ENCODE measurements around the gene TMEM190. TPM values are rescaled to one million over a fixed set of nuclear protein-coding genes. Genes with fewer than 3 reads are reported as not detected.
"Not testable (repeated sequence)": the region's sequence is repeated elsewhere in the genome, so short reads cannot be mapped to it uniquely, and the experiment has no call there.

The TMEM190 gene
- total and polyA plus RNA-seq, 7 donors = 0.26 TPM; not detected in 6

GRCh38 chr19:55391702-55392615 lies 15.3 kb downstream of the TMEM190 start:
- Histone ChIP-seq H3K36me3 (peaks cover 16 to 38% (median 18%) of the 10 kb centered on the region in 4 donors), H3K27me3 (no peaks in the 10 kb centered on the region), H3K27ac (no peak overlapping the region), H3K4me1 (peaks cover 0 to 34% (median 31%) of the 10 kb centered on the region in 4 donors), H3K4me3 (no peak overlapping the region), H3K9me3 (no peaks in the 10 kb centered on the region)
- no peak for DNase-seq
- TF ChIP-seq POLR2AphosphoS5 (IDR thresholded peaks at IDR 0.05) (no peak), POLR2A (IDR thresholded peaks at IDR 0.05) (no peak), CTCF (IDR thresholded peaks at IDR 0.05) (no peak), EP300 (IDR thresholded peaks at IDR 0.05) (no peak)
- WGBS, 2 donors = 85 to 87% methylated on average over 18 of the region's 18 CpGs
- intact Hi-C loops (cut with DNase I) = no loop called here

DNA sequence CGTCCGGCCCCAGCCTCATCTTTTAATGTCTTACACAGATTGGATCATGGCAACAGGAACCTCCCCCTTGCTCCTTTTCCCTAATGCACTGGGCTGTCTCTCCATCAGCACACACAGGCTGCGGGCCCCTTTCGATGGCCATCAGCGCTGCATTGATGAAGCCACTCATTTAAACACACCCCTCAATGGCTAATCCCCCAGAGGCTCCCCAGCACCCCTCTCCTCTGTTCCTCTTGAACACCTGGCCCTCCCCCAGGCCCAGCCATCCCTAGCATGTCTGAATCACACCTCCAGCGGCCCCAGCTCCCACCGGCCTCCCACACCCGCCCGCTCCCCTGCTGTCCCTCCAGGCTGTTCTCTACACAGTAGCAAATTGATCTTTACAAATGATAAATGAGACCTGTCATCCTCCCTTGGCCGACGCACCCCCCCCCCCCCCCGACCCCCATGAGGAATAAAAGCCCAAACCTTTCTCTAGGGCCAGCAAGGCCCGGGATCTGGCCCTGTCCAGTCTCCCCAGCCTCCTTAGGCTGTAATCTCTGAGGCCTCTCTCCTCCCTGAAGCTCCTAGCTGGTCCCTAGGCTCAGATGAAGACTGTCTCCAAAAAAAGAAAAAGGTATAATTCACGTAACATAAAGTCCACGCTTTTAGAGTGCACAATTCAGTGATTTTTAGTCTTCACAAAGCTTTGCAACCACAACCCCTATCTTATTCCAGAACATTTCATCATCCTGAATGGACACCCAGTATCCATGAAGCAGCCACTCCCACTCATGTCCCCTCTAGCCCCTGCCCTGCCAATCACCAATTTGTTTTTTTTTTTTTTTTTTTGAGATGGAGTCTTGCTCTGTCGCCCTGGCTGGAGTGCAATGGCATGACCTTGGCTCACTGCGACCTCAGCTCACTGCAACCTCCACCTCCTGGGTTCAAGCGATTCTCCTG lies 16.5 kb downstream of the TMEM190 start:
- 79 to 88% methylated on average over 18 of the region's 18 CpGs for WGBS, 2 donors
- TF ChIP-seq EP300 (IDR thresholded peaks at IDR 0.05) (no peak), CTCF (IDR thresholded peaks at IDR 0.05) (no peak), POLR2AphosphoS5 (IDR thresholded peaks at IDR 0.05) (no peak), POLR2A (IDR thresholded peaks at IDR 0.05) (no peak)
- no peak for DNase-seq
- H3K9me3 ChIP-seq = no peaks in the 10 kb centered on the region
- intact Hi-C loops (cut with DNase I) = no loop called here
- H3K36me3 ChIP-seq = peaks cover 9 to 30% (median 9%) of the 10 kb centered on the region in 4 donors
- H3K4me1 ChIP-seq = peaks cover 0 to 23% (median 20%) of the 10 kb centered on the region in 4 donors
- no peak overlapping the region for H3K4me3 ChIP-seq
- no peak overlapping the region for H3K27ac ChIP-seq
- H3K27me3 ChIP-seq = no peaks in the 10 kb centered on the region

GRCh38 chr19:55398200-55398925 lies 21.7 kb downstream of the TMEM190 start:
- no peak for TF ChIP-seq POLR2AphosphoS5 (IDR thresholded peaks at IDR 0.05)
- no peak for TF ChIP-seq CTCF (IDR thresholded peaks at IDR 0.05)
- no peak for TF ChIP-seq EP300 (IDR thresholded peaks at IDR 0.05)
- Histone ChIP-seq H3K36me3 (peaks cover 17 to 36% (median 24%) of the 10 kb centered on the region in 4 donors), H3K9me3 (no peaks in the 10 kb centered on the region), H3K4me1 (no peaks in the 10 kb centered on the region), H3K27ac (no peak overlapping the region), H3K27me3 (no peaks in the 10 kb centered on the region), H3K4me3 (no peak overlapping the region)
- intact Hi-C loops (cut with DNase I) = no loop called here
- no peak for DNase-seq
- 82% methylated on average over 12 of the region's 12 CpGs for WGBS, 2 donors

- WGBS, 2 donors = 89% methylated on average over 14 of the region's 14 CpGs
- H3K4me3 ChIP-seq = no peak overlapping the region
- H3K4me1 ChIP-seq = peaks cover 0 to 2% (median 2%) of the 10 kb centered on the region in 4 donors
- H3K27ac ChIP-seq = no peak overlapping the region
- no peaks in the 10 kb centered on the region for H3K9me3 ChIP-seq
- no peak for TF ChIP-seq EP300 (IDR thresholded peaks at IDR 0.05)
- no peak for TF ChIP-seq POLR2A (IDR thresholded peaks at IDR 0.05)
- TF ChIP-seq POLR2AphosphoS5 (IDR thresholded peaks at IDR 0.05) = no peak
- intact Hi-C loops (cut with DNase I) = loop anchor here (10.0 kb wide), 1 partner anchor 104 kb away; no protein-coding TSS in a partner anchor
- no peak for DNase-seq
- H3K36me3 ChIP-seq = peaks cover 25 to 49% (median 32%) of the 10 kb centered on the region in 4 donors
- no peaks in the 10 kb centered on the region for H3K27me3 ChIP-seq
Measured at GRCh38 chr19:55400281-55401087, 23.9 kb downstream of the TMEM190 start.

DNA sequence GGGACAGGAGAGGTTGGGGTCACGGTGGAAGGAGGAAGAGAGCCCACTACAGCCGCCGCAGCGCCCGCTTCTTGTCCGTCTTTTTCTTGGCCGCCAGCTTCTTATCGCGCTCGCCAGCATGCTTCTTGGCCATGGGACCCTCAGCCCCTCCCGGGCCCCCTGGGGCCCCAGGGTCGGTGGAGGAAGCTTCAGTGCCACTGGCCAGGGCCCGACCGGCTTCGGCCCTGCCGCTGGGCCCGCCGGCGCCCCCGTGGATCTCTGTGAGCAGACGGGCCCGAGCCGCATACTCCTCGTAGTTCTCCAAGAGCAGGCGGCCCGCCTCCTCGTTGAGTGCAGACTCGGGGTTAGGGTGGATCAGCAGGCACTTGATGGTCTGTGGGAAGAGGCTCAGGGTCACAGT lies 24.8 kb downstream of the TMEM190 start:
- H3K27me3 ChIP-seq, DNase-seq, H3K9me3 ChIP-seq, H3K27ac ChIP-seq, H3K4me3 ChIP-seq: not testable (repeated sequence)
- H3K4me1 ChIP-seq = peaks cover 0 to 11% (median 11%) of the 10 kb centered on the region in 4 donors
- H3K36me3 ChIP-seq = peaks cover 25 to 54% (median 34%) of the 10 kb centered on the region in 4 donors
- intact Hi-C loops (cut with DNase I) = loop anchor here (10.0 kb wide), 1 partner anchor 103 kb away; no protein-coding TSS in a partner anchor
- WGBS, 2 donors = 92 to 94% methylated on average over 22 to 23 of the region's 28 CpGs

All from sigmoid colon (tissue), 7 donors.